Measurements from ENCODE around the gene GJB6. TPM values are rescaled to one million over a fixed set of nuclear protein-coding genes. Genes with fewer than 3 reads are reported as not detected.

The GJB6 gene
- polyA plus RNA-seq, 1 donor from 2014 or later: not detected

GRCh38 chr13:20177049-20177831, 54.9 kb downstream of the GJB6 start:
- Histone ChIP-seq H3K9me2 (ENCODE audit: insufficient read depth, low read length) (no peaks in the 10 kb centered on the region), H3K27me3 (ENCODE audit: insufficient read depth, low read depth, low read length) (no peaks in the 10 kb centered on the region), H3K4me2 (ENCODE audit: low read length) (no peak overlapping the region), H4K20me1 (ENCODE audit: insufficient read depth) (no peaks in the 10 kb centered on the region), H3K4me3 (ENCODE audit: low read length) (no peak overlapping the region), H3K27ac (ENCODE audit: low read length) (no peak overlapping the region), H2AFZ (ENCODE audit: low read depth, low read length) (no peak overlapping the region), H3K79me2 (replicated peaks; ENCODE audit: insufficient read depth, low read length) (no peaks in the 10 kb centered on the region), H3K9me3 (ENCODE audit: low read length) (no peaks in the 10 kb centered on the region), H3K9ac (ENCODE audit: low read length) (no peak overlapping the region), H3K36me3 (ENCODE audit: insufficient read depth, low read length) (no peaks in the 10 kb centered on the region), H3F3A (ENCODE audit: insufficient read depth, low read length, poor library complexity, severe bottlenecking) (no peaks in the 10 kb centered on the region)
- no peak for TF ChIP-seq REST (IDR thresholded peaks at IDR 0.05; ENCODE audit: borderline replicate concordance)
- no peak for TF ChIP-seq POLR2AphosphoS5 (IDR thresholded peaks at IDR 0.05)
- no peak for TF ChIP-seq TAF1 (IDR thresholded peaks at IDR 0.05; ENCODE audit: low read depth)
- TF ChIP-seq CTCF (IDR thresholded peaks at IDR 0.05; ENCODE audit: poor library complexity, severe bottlenecking): no peak
- TF ChIP-seq EP300 (conservative IDR thresholded peaks at IDR 0.05; ENCODE audit: poor library complexity, severe bottlenecking): no peak
- TF ChIP-seq EZH2 (IDR thresholded peaks at IDR 0.05; ENCODE audit: borderline replicate concordance, insufficient read depth, low read length, poor library complexity, severe bottlenecking): no peak
- no peak for TF ChIP-seq MXI1 (conservative IDR thresholded peaks at IDR 0.05; ENCODE audit: poor library complexity, severe bottlenecking)
- no peak for TF ChIP-seq SMC3 (conservative IDR thresholded peaks at IDR 0.05; ENCODE audit: poor library complexity)
- TF ChIP-seq RAD21 (conservative IDR thresholded peaks at IDR 0.05): no peak

GRCh38 chr13:20175907-20176652, 56.0 kb downstream of the GJB6 start:
- Histone ChIP-seq H3K4me2 (ENCODE audit: low read length) (no peak overlapping the region), H3K36me3 (ENCODE audit: insufficient read depth, low read length) (no peaks in the 10 kb centered on the region), H4K20me1 (ENCODE audit: insufficient read depth) (no peaks in the 10 kb centered on the region), H3K9me3 (ENCODE audit: low read length) (no peaks in the 10 kb centered on the region), H3K79me2 (replicated peaks; ENCODE audit: insufficient read depth, low read length) (no peaks in the 10 kb centered on the region), H3K9me2 (ENCODE audit: insufficient read depth, low read length) (no peaks in the 10 kb centered on the region), H3K27ac (ENCODE audit: low read length) (no peak overlapping the region), H3K4me3 (ENCODE audit: low read length) (no peak overlapping the region), H3K9ac (ENCODE audit: low read length) (no peak overlapping the region), H2AFZ (ENCODE audit: low read depth, low read length) (no peak overlapping the region), H3F3A (ENCODE audit: insufficient read depth, low read length, poor library complexity, severe bottlenecking) (no peaks in the 10 kb centered on the region), H3K27me3 (ENCODE audit: insufficient read depth, low read depth, low read length) (no peaks in the 10 kb centered on the region)
- TF ChIP-seq MXI1 (conservative IDR thresholded peaks at IDR 0.05; ENCODE audit: poor library complexity, severe bottlenecking) (no peak), TAF1 (IDR thresholded peaks at IDR 0.05; ENCODE audit: low read depth) (no peak), REST (IDR thresholded peaks at IDR 0.05; ENCODE audit: borderline replicate concordance) (no peak), SMC3 (conservative IDR thresholded peaks at IDR 0.05; ENCODE audit: poor library complexity) (no peak), RAD21 (conservative IDR thresholded peaks at IDR 0.05) (no peak), CTCF (IDR thresholded peaks at IDR 0.05; ENCODE audit: poor library complexity, severe bottlenecking) (no peak), EZH2 (IDR thresholded peaks at IDR 0.05; ENCODE audit: borderline replicate concordance, insufficient read depth, low read length, poor library complexity, severe bottlenecking) (no peak), EP300 (conservative IDR thresholded peaks at IDR 0.05; ENCODE audit: poor library complexity, severe bottlenecking) (no peak), POLR2AphosphoS5 (IDR thresholded peaks at IDR 0.05) (no peak)

Data from neural cell (in vitro differentiated cells).